ENCODE measurements around the gene RPN2.

Gene RPN2

GRCh38 chr20:37243076-37243936 lies 64.2 kb downstream of the RPN2 start:
- no peak for DNase-seq (ENCODE audit: low read depth in 2 of 2)

- no peak for DNase-seq (ENCODE audit: low read depth in 2 of 2)
Measured at GRCh38 chr20:37243937-37244571, 64.9 kb downstream of the RPN2 start.

DNA sequence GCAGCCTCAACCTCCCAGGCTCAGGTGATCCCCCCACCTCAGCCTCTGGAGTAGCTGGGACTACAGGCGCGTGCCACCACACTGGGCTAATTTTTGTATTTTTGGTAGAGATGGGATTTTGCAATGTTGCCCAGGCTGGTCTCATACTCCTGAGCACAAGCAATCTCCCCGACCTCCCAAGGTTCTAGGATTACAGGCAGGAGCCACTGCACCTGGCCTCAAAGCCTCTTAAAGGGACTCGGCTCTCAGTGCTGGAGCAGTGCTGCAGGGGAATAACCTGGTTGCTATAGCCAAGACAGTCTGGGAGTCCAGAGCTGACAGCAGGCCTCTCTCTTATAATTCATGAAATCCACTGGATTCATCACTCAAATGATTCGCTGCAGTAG lies 65.4 kb downstream of the RPN2 start:
- DNase-seq (ENCODE audit: low read depth in 2 of 2), result no peak

GRCh38 chr20:37245216-37246150 lies 66.4 kb downstream of the RPN2 start:
- DNase-seq (ENCODE audit: low read depth in 2 of 2), result no peak

GRCh38 chr20:37246736-37247135 lies 67.6 kb downstream of the RPN2 start:
- no peak for DNase-seq (ENCODE audit: low read depth in 2 of 2)

DNA sequence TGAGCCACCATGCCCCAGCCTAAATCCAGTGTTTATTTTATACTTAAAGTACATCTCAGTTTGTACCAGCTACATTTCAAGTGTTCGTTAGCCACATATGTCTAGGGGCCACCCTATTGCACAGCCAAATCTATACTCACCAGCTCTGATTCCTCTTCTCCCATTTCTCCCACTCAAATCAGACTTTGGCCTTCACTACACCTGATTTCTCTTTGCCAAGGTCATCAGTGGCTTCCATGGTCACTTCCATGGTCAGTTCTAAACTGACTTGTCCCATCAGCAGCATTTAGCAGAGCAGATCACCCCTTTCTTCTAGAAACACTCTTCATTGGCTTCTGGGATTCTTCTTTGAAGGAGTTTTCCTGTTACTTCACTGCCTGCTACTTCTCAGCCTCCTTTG lies 68.4 kb downstream of the RPN2 start:
- DNase-seq (ENCODE audit: low read depth in 2 of 2), result no peak

GRCh38 chr20:37249304-37249703 lies 70.2 kb downstream of the RPN2 start:
- no peak for DNase-seq (ENCODE audit: low read depth in 2 of 2)

- DNase-seq (ENCODE audit: low read depth in 2 of 2), result no peak
Measured at GRCh38 chr20:37251825-37252477, 72.8 kb downstream of the RPN2 start.

DNA sequence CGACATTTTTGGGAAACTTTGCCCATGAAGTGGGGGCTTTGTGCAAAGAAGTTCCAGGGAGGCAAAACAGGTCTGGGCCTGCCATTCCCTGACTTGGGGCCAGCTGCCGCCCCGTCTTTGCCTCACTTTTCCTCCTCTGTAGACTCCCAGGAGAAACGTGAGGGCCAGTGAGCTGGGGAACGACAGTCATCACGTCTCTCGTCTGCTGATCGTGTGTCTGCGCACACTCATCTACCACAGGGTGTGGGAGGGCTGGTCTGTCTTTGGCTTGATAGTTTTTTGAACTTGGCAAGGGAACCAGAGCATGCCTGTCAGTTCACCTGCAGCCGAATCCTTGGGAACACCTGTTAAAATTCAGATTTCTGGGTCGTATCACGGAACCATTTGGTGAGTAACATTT lies 74.0 kb downstream of the RPN2 start:
- no peak for DNase-seq (ENCODE audit: low read depth in 2 of 2)

- no peak for DNase-seq (ENCODE audit: low read depth in 2 of 2)
Measured at GRCh38 chr20:37254114-37254878, 75.2 kb downstream of the RPN2 start.

DNA sequence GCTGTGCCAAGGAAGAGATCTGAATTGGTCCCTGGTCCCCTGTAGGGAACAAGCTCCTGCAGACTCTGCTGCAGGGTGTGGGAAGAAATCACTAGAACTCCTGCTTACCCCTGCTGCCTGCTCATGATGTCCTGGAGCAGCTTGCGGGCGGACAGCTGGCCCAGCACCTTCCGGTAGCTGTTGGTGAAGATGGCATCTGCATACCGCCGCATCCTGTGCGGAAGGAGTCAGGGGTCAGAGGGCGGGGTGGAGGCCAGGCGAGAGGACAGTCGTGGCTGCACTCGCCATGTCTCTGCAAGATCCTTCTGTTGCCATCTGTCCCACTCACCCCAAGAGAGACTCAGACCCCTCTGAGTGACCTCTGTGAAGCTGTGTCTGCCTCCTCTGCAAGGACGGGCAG lies 77.2 kb downstream of the RPN2 start:
- DNase-seq (ENCODE audit: low read depth in 2 of 2), result no peak

DNA sequence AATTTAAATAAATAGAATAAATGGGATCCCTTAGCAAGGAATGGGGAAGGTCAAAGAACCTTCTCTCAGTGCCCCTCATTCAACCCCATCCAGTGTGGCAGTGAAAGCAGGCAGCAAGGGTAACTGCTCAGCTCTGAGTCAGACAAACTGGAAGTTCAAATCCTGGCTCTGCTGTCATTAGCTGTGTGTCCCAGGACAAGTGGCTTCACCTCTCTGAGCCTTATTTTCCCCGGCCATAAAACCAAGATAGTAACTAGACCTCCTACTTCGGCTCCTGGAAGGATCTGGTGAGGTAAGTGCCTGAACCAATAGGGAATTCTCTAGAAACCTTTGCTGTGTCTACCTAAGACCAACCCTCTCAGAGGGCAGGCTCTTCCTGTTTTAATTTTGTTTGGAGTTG lies 78.4 kb downstream of the RPN2 start:
- no peak for DNase-seq (ENCODE audit: low read depth in 2 of 2)

DNA sequence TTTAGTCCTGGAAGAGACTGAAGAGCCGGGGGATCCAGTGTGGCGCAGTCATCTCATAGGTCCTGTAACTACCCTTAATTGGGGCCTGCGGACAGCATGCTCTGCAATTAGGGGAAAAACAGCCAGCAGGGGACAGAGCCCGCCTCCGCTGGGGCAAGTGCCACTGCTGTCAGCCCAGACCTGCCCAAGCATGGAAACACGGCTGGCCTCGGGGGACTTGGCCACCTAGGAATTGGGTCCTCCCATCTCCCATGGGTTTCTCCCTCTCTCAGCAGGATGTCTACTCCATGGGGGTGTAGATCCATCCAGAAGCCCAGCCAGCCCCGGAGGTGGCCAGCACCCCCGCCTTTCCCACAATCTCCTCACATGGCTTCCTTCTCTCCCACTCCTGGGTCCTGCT lies 78.9 kb downstream of the RPN2 start:
- no peak for DNase-seq (ENCODE audit: low read depth in 2 of 2)

DNA sequence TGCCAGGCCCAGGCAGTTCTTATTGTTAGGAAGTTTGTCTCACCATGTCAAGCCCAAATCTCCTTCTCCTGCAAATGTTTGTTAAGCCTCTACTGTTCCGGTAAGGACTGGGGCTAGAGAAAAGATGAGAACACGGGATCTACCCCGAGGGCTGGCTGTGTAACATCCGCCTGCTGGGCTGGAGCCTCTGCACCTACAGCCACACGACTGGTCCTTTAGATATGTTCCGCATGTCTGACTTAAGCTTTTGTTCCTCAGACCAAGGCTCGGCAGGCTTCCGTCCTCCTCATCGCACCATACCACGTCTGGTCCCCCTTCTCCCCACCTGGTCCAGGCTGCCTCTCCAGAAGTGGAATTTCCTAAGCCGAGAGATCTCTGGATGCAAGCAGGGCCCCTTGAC lies 79.9 kb downstream of the RPN2 start:
- no peak for DNase-seq (ENCODE audit: low read depth in 2 of 2)

DNA sequence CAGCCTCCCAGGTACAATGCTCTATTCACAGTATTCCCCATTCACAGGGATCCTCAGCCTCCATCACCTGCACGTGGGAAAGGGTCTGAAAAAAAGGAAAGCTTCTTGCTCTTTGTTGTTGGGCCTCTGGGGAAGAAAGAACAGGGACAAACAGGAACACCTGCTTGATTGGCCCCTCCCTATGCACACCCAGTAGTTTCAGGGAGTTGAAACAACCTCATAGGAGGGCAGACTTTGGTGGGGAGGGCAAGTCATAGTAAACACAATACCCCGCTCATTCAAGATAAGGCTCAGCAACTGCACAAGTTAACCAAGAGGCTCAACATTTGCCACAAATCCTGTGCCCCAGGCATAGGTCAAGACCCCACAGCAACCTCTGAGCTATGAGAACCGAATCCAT lies 80.7 kb downstream of the RPN2 start:
- no peak for DNase-seq (ENCODE audit: low read depth in 2 of 2)

GRCh38 chr20:37260923-37261322 lies 81.8 kb downstream of the RPN2 start:
- DNase-seq (ENCODE audit: low read depth in 2 of 2), result no peak

DNA sequence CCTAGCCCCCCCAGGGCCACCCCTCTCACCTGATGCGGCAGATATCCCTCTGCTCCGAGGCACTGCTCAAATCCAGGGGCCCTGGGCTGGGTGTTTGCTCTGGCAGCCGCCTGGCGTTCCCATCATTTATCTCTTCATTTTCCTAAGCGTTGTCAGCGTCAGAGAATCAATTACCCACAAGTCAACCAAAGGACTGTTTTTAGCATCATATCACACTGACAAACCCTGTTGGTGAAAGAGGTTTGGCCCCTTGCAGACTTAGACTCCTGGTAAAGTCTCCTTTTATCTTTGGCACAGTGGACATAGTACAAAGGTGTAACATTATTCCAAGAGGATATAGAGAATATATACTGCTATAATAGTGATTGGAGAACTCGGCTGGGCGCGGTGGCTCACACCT lies 82.6 kb downstream of the RPN2 start, which contains the start of gene GHRH:
TSS of gene GHRH (minus strand) at position 101 of the 400 bp plus-strand sequence. CDS start 4,925 bp downstream, outside the sequence.
- DNase-seq (ENCODE audit: low read depth in 2 of 2), result no peak

GRCh38 chr20:37262505-37262904 lies 83.4 kb downstream of the RPN2 start:
- no peak for DNase-seq (ENCODE audit: low read depth in 2 of 2)

DNA sequence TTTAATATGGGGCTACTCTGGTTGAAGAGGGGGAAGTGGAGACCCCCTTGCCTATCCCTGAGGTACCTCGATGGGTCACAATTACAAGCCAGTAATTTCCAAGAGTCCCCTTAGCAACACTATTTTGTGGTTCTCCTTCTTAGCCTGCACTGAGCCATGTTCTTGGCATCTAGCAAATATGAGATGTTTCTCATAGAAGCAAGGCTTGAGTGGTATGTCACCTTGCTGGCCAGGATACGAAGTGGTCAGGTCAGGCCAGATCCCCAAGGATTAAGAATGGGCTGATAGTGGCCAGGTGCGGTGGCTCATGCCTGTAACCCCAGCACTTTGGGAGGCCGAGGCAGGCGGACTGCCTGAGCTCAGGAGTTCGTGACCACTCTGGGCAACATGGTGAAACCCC lies 84.6 kb downstream of the RPN2 start:
- DNase-seq (ENCODE audit: low read depth in 2 of 2), result no peak

GRCh38 chr20:37265152-37265551 lies 86.0 kb downstream of the RPN2 start:
- no peak for DNase-seq (ENCODE audit: low read depth in 2 of 2)

Measured in fibroblast of skin of left biceps (primary cell).